Muscle of arm (tissue), 12 donors: Measurements from ENCODE around the gene CDX1. TPM values are rescaled to one million over a fixed set of nuclear protein-coding genes. Genes with fewer than 3 reads are reported as not detected.

ENCODE experiments used
- DNase-seq: peaks from one replicate; pipeline ENCODE4 v3.0.0-alpha.2; 2013
- polyA plus RNA-seq, 12 donors: library from polyadenylated mRNA; unstranded; fragments of 120-200 nt; gene quantifications; one replicate each; pipeline ENCODE4 v1.2.1, GENCODE V29; 2013; ENCODE audit not compliant: insufficient read length in 12 of 12

Gene CDX1
- polyA plus RNA-seq, 12 donors: 0.20 to 47.4 (median 0.69) TPM; not detected in 7

- no peak for DNase-seq
Measured at GRCh38 chr5:150204590-150204960, 38.0 kb downstream of the CDX1 start.

- no peak for DNase-seq
Measured at GRCh38 chr5:150206098-150206778, 39.7 kb downstream of the CDX1 start.

- no peak for DNase-seq
Measured at GRCh38 chr5:150206779-150207115, 40.2 kb downstream of the CDX1 start.

GRCh38 chr5:150208187-150209098, 41.9 kb downstream of the CDX1 start:
- DNase-seq: no peak

- DNase-seq: no peak
Measured at GRCh38 chr5:150209099-150209635, 42.6 kb downstream of the CDX1 start.

GRCh38 chr5:150210644-150211043, 44.1 kb downstream of the CDX1 start:
- DNase-seq: no peak

- no peak for DNase-seq
Measured at GRCh38 chr5:150211156-150212030, 44.8 kb downstream of the CDX1 start.

- peak; percentile 72 for DNase-seq
Measured at GRCh38 chr5:150213530-150213929, 47.0 kb downstream of the CDX1 start.

GRCh38 chr5:150214289-150214688, 47.7 kb downstream of the CDX1 start:
- DNase-seq: peak; percentile 38

GRCh38 chr5:150215979-150216944, 49.7 kb downstream of the CDX1 start:
- DNase-seq: peak; percentile 83

GRCh38 chr5:150217038-150217437, 50.5 kb downstream of the CDX1 start:
- no peak for DNase-seq

- peak; percentile 89 for DNase-seq
Measured at GRCh38 chr5:150217873-150218692, 51.5 kb downstream of the CDX1 start.

GRCh38 chr5:150218693-150219035, 52.1 kb downstream of the CDX1 start:
- DNase-seq: no peak

- DNase-seq: no peak
Measured at GRCh38 chr5:150219142-150219541, 52.6 kb downstream of the CDX1 start.

- no peak for DNase-seq
Measured at GRCh38 chr5:150219861-150220260, 53.3 kb downstream of the CDX1 start.

- no peak for DNase-seq
Measured at GRCh38 chr5:150221471-150221870, 54.9 kb downstream of the CDX1 start.

GRCh38 chr5:150222906-150223305, 56.3 kb downstream of the CDX1 start:
- DNase-seq: no peak

- no peak for DNase-seq
Measured at GRCh38 chr5:150223474-150223873, 56.9 kb downstream of the CDX1 start.

GRCh38 chr5:150224483-150225027, 58.0 kb downstream of the CDX1 start:
- DNase-seq: no peak

GRCh38 chr5:150227036-150227435, 60.5 kb downstream of the CDX1 start:
- DNase-seq: no peak
